Cerebellar cortex (tissue), 1 donor: Measurements from ENCODE around the gene RPL22.
A peak's percentile ranks its signal among the peaks of the same experiment; 100 is the strongest.

Source experiments
- DNase-seq: peaks from one replicate; pipeline ENCODE4 v3.0.0-alpha.2; 2015; ENCODE audit warnings: low spot score

Gene RPL22

DNA sequence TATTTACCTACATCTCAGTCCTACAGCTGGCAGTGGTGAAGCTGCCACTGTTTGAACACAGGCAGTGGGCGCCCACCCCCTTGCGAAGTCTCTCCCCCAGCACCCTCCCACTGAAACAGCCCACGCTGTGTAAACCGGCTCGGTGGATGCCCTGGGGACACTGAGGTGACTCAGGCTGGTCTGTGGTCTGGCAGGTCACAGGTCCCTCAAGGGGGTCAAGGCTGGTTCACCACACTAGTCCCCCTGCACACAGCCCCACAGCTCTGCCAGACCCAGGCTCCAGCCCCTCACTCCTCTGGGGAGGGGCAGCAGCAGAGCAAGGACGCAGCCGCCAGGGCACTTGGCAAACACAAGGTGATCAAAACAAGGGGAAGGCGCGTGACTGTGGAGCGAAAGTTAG lies 26.8 kb downstream of the RPL22 start:
- DNase-seq = no peak

- DNase-seq = no peak
Measured at GRCh38 chr1:6171548-6172124, 27.8 kb downstream of the RPL22 start.

GRCh38 chr1:6170742-6171201 lies 28.6 kb downstream of the RPL22 start:
- DNase-seq = no peak

- DNase-seq = no peak
Measured at GRCh38 chr1:6170116-6170741, 29.2 kb downstream of the RPL22 start.

DNA sequence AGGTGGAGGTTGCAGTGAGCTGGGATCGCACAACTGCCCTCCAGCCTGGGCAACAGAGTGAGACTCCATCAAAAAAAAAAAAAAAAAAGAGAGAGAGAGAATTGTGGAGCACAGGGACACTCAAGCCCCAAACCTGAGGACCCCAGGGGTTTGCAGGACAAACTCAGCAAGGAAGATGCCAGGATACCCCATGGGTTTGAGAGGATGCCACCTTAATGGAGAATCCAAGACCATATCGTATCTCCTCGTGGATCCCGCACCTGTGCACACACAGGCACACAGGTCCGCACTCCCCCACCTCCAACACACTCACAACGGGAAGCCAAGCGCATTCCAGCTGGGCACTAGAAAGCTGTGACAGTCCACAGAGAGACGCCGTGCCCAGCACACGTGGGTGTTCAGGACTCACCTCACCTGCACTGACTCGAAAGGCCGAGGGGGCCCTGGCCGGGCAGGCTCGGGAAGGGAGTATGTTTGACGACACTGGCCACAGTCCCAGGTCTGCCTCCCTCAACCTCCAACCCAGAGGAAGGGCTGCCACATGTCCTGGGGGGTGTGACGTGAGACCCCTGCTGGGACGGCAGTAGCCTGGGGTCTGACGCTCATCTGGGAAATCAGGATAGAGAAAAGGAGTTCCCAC lies 30.3 kb downstream of the RPL22 start:
- no peak for DNase-seq

DNA sequence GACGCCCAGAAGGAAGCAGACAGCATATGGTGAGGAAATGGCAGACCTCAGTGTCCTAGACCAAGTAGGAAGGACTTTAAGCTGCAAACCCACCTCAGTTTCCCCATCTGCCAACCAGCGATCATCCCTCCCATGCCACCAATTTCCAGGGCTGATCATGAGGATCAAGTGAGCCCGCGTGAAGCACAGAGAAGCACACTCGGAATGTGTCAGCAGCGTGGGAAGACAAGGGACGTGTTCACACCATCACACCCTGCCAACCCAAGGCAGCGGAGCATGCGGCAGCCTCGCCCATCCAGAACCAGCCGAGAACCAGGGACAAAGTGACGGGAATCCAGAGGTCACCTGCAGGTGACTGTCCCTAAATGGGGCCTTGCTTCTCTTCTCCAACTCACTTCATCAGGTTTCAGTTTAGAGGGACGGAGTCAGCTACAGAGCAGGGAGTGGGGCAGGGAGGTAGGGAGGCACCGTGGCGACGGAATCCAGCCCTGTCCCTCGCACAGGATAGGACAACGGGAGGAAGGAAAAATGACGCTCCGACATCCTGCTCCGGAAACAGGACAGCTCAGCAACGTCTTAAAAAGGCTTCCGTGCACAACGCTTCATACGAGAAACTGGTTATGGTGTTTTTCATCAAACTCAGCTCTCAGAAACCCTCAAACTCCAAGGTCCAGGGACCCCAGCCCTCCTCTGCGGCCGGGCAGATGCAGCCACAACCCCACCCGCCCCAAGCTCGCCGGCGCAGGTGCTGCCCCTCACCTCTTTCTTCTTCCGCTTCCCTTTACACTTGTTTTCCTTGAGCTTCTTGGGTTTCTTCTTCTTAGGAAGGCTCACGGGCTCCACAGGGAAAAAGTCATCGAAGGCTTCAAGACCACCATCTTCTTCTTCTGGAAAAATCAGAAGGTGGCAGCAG lies 31.7 kb downstream of the RPL22 start:
- DNase-seq = no peak

DNA sequence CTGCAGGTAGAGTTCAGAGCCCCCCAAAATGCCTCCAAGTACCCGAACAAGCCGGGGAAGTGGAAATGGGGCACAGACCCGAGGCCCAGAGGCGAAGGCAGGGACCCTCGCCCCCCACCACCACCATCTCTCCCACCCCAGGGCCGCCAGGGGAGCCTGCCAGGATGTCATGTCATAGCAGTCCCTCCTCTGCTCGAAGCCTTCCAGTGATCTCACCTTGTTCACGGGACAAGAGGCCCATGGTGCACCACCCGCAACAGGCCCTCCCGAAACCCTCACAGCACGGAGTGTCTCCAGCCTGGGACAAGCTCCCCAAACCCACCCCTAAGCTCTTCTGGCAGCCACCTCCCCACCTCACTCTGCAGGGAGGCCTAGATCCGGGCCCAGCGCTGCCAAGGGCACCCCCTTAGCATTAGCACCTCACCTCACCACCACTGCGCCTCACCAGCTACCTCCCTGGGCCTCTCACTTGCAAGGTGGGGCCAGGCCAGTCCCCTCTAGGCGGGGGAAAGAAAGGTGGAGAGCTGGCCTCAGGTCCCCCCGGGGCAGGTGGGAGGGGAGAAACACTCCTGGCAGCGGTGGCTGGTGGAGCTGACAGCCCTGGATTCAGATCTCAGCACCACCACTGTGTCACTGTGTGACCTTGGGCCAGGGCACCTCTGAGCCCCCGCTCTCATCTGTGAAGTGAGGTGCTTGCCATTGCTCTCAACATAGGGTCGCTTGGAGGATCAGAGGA lies 32.6 kb downstream of the RPL22 start:
- no peak for DNase-seq

GRCh38 chr1:6166221-6166620 lies 33.2 kb downstream of the RPL22 start:
- no peak for DNase-seq

GRCh38 chr1:6165441-6165985 lies 33.9 kb downstream of the RPL22 start:
- no peak for DNase-seq

DNA sequence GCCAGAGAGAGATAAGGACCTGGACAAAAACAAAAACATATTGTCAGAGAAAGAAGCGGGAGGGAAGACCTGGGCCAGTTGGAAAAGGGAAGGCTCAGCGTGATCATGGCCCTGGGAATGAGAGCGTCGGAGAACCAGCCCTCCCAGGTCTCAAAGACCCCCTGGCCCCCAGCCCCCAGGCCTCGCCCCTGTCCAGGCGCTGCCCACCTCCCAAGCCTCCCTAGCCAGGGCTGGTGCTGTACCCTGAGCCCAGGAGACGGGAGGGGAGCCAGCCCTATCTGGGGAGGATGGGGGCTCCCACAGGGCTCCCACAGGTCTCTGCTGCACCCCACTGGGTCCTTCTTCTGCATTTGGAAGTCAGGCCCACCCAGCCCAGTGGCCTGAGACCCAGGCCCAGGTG lies 34.4 kb downstream of the RPL22 start:
- no peak for DNase-seq

DNA sequence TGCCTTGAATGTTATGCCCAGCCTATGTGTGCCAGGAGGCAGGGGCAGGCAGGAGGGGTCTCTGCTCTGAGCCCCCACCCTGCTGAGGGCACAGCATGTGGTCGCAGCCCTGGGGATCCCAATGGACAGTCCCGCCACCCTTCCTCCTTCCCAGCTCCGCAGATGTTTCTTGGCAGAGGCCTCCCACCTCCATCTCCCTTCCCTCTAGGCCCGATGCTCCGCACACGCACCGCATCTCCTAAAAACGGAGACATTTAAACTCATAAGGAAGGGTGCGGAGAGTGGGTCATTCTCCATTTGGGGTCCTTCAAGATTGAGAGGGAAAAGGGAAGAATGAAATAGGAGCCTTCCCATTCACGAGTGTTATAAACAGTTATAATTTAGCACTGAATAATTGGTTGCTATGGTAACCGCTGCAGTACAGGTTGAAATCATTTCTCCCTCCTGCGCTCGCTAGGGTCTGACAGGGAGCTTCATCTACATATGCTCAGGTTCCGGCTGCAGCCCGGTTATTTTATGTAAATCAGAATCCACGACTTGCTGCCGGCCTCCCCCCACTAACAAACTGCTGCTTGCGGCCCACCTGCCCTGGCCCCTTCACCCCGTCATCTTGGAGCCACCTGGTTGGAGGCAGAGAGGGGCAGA lies 35.3 kb downstream of the RPL22 start:
- DNase-seq = no peak

- DNase-seq = no peak
Measured at GRCh38 chr1:6163191-6163972, 36.0 kb downstream of the RPL22 start.

DNA sequence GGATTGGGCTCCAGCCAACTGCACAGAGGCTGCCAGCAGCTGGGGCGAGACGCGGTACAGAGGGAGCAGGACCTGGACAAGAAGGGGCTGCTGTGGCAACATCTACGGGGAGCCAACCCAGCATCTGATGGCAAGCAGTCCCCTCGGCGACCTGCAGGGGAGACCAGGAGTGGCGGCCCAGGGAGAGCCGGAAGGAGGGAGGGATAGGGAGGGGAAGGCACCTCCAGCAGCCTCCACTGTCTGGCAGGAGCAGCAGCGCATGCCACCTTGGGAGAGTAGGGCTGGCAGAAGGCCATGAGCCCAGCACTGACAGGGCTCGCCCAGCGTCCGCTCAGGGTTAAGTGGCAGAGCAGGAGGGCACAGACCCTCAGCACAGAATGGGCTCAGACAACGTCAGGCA lies 36.6 kb downstream of the RPL22 start:
- peak; percentile 32 for DNase-seq

GRCh38 chr1:6162341-6162740 lies 37.1 kb downstream of the RPL22 start:
- DNase-seq = no peak

GRCh38 chr1:6158181-6158580 lies 41.2 kb downstream of the RPL22 start:
- no peak for DNase-seq

DNA sequence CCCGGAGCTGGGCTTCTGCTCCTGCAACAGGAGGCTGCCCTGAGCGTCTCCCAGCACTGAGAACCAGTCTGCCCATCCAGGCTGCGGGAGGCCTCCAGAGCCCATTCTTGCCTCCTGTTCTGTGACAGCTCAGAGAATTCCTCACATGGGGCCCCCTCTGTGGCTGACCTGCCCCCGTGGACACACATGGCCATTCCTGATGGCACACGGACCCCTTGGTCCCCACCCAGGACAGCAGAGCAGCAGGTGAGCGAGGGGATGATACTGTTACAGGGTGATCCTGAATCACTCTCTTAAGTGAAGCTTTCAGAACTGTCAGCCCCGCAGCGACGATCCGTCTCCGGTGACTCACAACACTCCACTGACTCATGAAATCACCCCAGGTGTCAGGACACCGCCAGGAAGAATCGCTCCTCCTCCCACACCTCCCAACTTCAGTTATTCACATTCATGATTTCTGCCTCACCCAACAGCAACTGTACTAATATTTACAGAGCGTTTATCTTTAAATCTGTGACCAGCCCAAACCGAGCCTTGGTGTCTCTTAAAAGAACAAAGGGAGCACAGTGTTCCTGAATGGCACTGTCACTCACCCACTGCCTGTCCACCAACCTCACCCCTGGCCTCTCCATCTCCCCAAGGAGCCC lies 41.7 kb downstream of the RPL22 start:
- DNase-seq = no peak

GRCh38 chr1:6157132-6157527 lies 42.3 kb downstream of the RPL22 start:
- DNase-seq = no peak

GRCh38 chr1:6154525-6155319 lies 44.7 kb downstream of the RPL22 start:
- DNase-seq = no peak

GRCh38 chr1:6152882-6153281 lies 46.5 kb downstream of the RPL22 start:
- no peak for DNase-seq
